Middle frontal gyrus (tissue), 1 donor: ENCODE measurements around the gene C10orf67.

ENCODE experiments used
- DNase-seq: peaks from one replicate; pipeline ENCODE4 v3.0.0-alpha.2; 2015; ENCODE audit warnings: low spot score; ENCODE audit errors: extremely low spot score

Gene C10orf67

DNA sequence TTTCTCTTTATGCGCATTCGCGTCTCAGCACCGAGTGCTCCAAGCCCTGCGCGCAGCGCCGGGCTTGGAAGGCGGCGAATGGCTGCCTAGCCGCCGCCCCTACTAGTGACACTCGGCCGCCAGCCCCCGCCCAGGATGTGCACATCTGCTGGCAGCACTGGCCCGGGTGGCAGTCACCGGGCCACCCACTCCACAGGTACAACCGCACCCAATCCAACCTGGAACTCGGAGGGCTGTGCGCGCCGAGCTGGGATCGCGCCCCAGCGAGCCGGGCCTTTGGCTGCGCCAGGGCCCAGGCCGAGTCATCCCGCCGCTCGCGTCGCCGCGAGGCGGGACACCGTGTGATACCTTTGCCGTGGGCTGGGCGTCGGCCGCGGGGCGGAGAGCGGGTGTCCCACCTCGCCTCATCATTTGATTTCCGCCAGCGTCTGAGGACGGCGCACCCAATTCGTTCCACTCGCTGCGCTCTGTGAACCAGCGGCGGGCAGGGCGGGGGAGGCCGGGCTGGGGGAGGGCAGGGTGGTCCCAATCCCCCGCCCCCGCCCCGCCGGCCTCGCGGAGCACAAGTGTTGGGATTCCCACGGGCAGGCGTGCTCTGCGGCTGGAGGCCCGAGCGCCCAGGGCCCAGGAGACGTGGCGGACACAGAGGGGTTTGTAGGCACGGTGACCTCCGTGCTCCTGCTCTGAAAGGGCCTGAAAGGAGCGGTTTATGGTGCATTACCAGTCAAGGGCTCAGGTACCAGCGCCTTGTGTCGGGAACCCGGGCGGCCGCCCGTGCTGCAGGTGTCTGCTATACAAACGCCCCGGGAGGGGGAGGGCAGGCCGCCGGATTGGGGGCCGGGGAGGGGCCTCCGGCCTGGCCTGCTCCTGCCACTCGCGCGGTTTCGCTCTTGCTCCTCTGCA, 170.3 kb downstream of the C10orf67 start:
- no peak for DNase-seq

GRCh38 chr10:23173214-23174073, 171.2 kb downstream of the C10orf67 start:
- DNase-seq: no peak

DNA sequence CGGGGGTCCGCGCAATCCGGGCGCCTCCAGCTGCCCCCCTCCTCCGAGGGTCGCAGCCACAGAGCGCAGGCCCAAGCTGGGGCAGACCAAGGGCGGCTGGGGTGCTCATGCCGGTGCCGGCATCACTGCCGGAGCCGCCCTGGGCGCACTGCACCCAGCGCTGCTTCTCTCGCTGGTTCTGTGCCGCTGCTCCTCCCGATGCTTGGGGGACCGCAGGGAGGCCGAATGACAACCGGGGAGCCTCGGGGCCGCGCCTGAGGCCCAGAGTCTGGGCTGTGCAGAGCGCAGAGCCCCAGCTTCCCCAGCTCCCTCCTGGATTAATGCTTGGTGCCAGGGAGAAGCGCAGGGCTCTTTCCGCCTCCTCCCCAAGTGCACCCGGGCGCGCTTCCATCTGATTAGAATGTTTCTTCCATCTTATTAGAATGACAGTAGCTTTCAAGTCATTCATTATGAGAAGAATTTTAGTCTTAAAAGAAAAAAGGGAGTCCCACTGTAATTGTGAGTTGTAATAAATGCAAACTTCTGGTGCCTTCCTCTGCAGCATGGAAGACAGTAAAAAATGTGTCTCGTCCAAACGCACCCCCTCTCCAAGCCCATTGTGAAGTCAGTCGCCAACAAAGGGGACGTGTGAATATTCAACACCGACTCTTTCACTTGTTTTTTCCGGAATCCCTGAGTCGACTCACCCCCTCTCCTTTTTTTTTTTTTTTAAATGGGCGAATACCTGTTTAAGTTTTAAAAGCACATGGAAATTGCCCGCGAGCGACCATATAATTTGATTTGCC, 172.0 kb downstream of the C10orf67 start:
- no peak for DNase-seq

DNA sequence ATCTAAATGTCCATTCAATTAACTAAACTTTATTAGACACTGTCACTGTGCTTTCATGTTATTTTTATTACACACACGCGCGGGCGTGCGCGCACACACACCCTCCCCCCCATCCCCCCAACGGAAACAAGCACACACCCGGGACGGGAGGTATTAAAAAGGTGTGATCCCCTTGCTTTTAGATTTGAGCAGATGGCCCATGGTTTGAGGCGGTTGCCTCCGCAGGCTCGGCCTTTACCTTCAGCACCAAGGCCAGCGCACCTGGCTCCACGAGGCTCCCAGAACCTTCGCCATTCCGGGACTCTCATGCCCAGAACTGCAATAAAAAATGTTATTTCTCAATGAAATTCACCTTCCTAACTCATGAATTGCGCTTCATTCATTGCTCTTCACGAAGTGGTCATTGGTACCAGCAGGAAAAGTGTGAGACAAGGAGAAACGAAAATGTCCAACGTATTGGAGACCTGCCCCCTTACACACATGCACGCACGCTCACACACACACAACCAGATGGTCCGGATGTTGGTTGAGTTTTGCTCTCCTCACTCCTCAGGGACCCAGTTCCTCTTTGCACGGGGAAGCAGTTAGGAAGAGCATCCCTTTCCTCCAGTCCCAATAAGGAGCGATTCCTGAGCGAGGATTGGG, 173.2 kb downstream of the C10orf67 start:
- DNase-seq: no peak

- peak; percentile 25 for DNase-seq
These were observed 186.2 kb downstream of the C10orf67 start for GRCh38 chr10:23158370-23158769.

DNA sequence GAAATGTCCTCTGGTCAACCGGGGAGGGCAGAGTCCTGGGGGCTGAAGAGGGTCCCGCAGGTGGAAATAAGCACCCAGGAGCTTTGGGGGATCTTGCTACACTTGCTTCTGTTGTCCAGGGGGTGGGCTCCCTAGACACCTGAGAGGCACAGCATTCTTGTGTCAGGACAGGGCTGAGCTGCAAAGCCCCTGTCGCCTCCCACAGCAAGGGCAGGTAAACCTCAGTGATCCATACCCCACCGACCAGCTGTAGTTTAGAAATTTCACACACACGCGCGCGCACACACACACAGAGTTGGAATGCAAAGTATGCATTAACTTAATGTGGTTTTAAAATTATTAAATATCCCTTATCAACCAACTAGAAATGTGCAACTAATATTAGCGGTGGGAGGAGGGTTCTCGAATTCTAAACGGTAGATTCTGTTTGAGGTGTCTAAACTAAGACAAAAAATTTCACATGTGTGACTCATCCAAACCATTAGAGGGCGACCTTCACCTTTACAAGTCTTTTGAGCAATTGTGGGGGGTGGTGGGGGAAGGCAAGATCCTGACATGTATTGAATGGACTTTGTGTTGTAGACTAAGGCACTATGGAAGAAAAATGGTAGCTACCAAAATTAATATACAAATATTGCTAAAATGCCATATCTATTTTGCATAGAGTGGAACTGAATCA, 186.8 kb downstream of the C10orf67 start:
- DNase-seq: no peak

- no peak for DNase-seq
These were observed 187.3 kb downstream of the C10orf67 start for GRCh38 chr10:23157239-23157681.

DNA sequence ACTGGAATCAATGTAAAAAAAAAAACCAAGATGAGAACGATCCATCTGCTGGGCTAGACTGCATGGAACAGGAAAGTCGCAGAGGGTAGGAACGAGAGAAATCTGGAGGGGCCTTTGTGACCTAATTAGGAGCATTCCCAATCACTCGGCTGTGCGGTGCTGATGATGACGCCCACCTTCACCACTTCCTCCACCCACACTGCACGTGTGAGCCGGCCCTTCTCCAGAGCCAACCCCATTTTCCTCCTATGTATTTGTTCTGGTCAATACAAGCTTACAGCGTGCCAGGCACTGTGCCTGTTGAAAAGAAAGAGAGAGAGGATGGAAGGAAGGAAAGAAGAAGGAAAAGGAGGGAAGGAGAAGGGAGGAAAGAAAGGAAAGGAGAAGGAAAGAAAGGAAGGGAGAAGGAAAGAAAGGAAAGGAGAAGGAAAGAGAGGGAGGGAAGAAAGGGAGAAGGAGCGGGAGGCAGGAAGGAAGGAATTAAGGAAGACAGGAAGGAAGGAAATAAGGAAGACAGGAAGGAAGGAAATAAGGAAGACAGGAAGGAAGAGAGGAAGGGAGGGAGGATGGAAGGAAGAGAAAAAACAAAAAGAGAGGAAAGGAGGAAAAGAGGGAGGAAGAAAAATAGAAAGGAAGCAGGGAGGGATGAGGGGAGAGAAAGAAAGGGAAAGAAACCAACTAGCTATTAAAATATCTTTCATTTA, 188.0 kb downstream of the C10orf67 start:
- no peak for DNase-seq

GRCh38 chr10:23155169-23155568, 189.4 kb downstream of the C10orf67 start:
- DNase-seq: no peak
